GM12864 (cell line): ENCODE data around the gene STX2.
"Not testable (repeated sequence)": the region's sequence is repeated elsewhere in the genome, so short reads cannot be mapped to it uniquely, and the experiment has no call there.

Source experiments
- DNase-seq: peaks from one replicate; pipeline ENCODE4 v3.0.0-alpha.2; 2011; ENCODE audit warnings: low read depth
- H3K4me3 ChIP-seq: 2 replicates; pipeline ENCODE4 v1.5.1; 2011; ENCODE audit warnings: mild to moderate bottlenecking, low read depth, low read length, control low read depth
- CTCF ChIP-seq: IDR thresholded peaks from 2 replicates; pipeline ENCODE4 v1.5.1; 2011; ENCODE audit warnings: low read depth, mild to moderate bottlenecking, moderate library complexity, low read length, control low read depth, inconsistent platforms; ENCODE audit errors: missing control alignments

Gene STX2

GRCh38 chr12:130863298-130863697 lies 24.2 kb upstream of the STX2 start:
- DNase-seq: no peak
- no peak overlapping the region for H3K4me3 ChIP-seq

DNA sequence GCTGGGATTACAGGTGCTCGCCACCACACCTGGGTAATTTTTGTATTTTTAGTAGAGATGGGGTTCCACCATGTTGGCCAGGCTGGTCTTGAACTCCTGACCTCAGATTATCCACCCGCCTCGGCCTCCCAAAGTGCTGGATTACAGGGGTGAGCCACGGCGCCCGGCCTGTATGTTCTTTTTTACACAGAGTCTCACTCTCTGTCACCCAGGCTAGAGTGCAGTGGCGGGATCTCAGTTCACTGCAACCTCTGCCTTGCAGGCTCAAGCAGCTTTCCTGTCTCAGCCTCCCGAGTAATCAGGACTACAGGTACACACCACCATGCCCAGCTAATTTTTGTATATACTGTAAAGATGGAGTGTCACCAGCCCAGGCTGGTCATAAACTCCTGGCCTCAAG lies 23.7 kb upstream of the STX2 start:
- H3K4me3 ChIP-seq, DNase-seq: not testable (repeated sequence)

More at GRCh38 chr12:130863298-130863697, 24.2 kb upstream of the STX2 start:
- no peak for TF ChIP-seq CTCF

- TF ChIP-seq CTCF: no peak
- DNase-seq: no peak
- H3K4me3 ChIP-seq: no peak overlapping the region
These were observed 23.1 kb upstream of the STX2 start for GRCh38 chr12:130862161-130862560.

DNA sequence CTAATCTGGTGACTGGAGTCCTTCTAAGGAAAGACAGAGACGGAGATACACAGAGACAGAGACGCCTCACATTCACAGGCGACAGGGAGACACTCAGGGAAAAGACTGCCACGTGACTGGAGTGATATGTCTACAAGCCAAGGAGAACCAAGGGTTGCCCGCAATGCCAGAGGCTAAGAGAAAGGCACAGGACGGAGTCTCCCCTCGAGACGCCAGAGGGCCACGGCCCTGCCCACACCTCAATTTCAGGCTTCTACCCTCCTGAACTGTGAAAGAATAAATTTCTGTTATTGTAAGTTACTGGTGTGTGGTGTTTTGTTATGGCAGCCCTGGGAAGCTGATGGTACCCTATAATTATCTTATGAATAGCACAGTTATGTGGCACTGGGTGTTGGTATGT lies 21.3 kb upstream of the STX2 start:
- no peak for TF ChIP-seq CTCF
- H3K4me3 ChIP-seq: no peak overlapping the region
- no peak for DNase-seq

DNA sequence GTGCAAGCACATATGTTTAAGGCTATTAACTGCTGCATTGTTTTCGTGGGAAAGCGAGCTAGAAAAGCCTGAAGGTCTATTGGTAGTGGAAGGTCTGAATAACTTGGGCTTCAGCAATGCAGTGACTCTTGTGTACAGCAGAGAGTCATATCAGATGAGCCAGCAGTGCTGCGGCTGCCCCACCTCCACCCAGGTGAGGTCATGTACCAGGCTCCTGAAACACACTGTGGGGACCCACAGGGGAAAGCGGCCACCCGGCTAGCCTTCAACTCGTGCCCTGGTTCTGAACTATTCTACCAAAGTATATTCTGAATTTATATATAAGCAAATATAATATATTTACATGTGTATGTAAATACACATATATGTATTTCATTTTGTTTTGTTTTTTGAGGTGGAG lies 20.1 kb upstream of the STX2 start:
- no peak overlapping the region for H3K4me3 ChIP-seq
- no peak for DNase-seq
- no peak for TF ChIP-seq CTCF

DNA sequence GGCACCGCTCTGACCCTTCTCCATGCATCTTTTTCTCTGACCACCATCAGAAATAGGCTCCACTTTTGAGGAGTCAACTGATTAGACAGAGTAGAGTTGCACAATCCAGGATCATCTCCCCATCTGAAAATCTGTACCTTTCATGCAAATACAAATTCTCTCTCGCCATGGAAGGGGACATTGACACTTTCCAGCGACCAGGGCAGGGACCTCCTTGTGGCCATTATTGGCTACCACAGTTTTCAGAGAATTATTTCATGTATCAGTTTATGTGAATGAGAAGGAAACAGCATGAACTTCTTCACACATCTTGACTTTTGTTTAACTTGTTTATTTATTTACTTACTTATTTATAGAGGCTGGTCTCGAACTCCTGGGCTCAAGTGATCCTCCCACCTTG lies 19.0 kb upstream of the STX2 start:
- no peak overlapping the region for H3K4me3 ChIP-seq
- no peak for DNase-seq
- no peak for TF ChIP-seq CTCF

GRCh38 chr12:130856088-130856487 lies 17.0 kb upstream of the STX2 start:
- no peak for DNase-seq
- no peak overlapping the region for H3K4me3 ChIP-seq
- TF ChIP-seq CTCF: no peak
